Neuronal stem cell (in vitro differentiated cells): Measurements from ENCODE around the gene TGM5.

Experiments
- DNase-seq: peaks from one replicate; pipeline ENCODE4 v3.0.0-alpha.2; 2013; ENCODE audit warnings: low spot score
- H2AFZ ChIP-seq: one replicate; pipeline ENCODE4 v1.6.1; 2013; ENCODE audit warnings: mild to moderate bottlenecking, low read length, inconsistent platforms
- H2AK5ac ChIP-seq: 2 replicates; pipeline ENCODE4 v1.6.1; 2013; ENCODE audit warnings: low read depth, mild to moderate bottlenecking, inconsistent platforms, low read length, moderate library complexity, mixed read lengths
- H2BK120ac ChIP-seq: 2 replicates; pipeline ENCODE4 v1.6.1; 2013; ENCODE audit warnings: low read depth, mild to moderate bottlenecking, inconsistent platforms, low read length, moderate library complexity, mixed read lengths
- H2BK12ac ChIP-seq: one replicate; pipeline ENCODE4 v1.6.1; 2013; ENCODE audit warnings: low read length, inconsistent platforms
- H2BK15ac ChIP-seq: 2 replicates; pipeline ENCODE4 v1.6.1; 2013; ENCODE audit warnings: mild to moderate bottlenecking, low read length, inconsistent platforms, mixed read lengths
- H2BK5ac ChIP-seq: one replicate; pipeline ENCODE4 v1.6.1; 2013; ENCODE audit warnings: inconsistent platforms, mild to moderate bottlenecking, low read length, moderate library complexity
- H3K14ac ChIP-seq: one replicate; pipeline ENCODE4 v1.6.1; 2013; ENCODE audit warnings: low read length, inconsistent platforms
- H3K18ac ChIP-seq: 2 replicates; pipeline ENCODE4 v1.6.1; 2013; ENCODE audit warnings: low read length, inconsistent platforms
- H3K23ac ChIP-seq: 2 replicates; pipeline ENCODE4 v1.6.1; 2013; ENCODE audit warnings: low read depth, mild to moderate bottlenecking, mixed read lengths, low read length, inconsistent platforms; ENCODE audit not compliant: poor library complexity
- H3K27ac ChIP-seq: replicated peaks from 3 replicates; pipeline ENCODE4 v1.5.1; 2013; ENCODE audit warnings: low read length, inconsistent platforms
- H3K27me3 ChIP-seq, 3 experiments: 2 replicates each; pipeline ENCODE4 v1.6.1; 2013; ENCODE audit warnings: low read length in 3 of 3, mild to moderate bottlenecking in 2 of 3, inconsistent platforms in 1 of 3, low read depth in 1 of 3, mixed read lengths in 1 of 3, moderate library complexity in 1 of 3; ENCODE audit not compliant: control insufficient read depth in 3 of 3, insufficient read depth in 3 of 3
- H3K36me3 ChIP-seq, 2 donors: replicated peaks in 1 of 2; 2 replicates each; pipeline ENCODE4 v1.6.1; 2013; ENCODE audit warnings: low read length in 2 of 2; ENCODE audit not compliant: control insufficient read depth in 2 of 2, insufficient read depth in 2 of 2
- H3K4ac ChIP-seq: 2 replicates; pipeline ENCODE4 v1.6.1; 2013; ENCODE audit warnings: inconsistent platforms, mild to moderate bottlenecking, low read length, moderate library complexity
- H3K4me1 ChIP-seq, 2 donors: 1 replicate in 1 of 2; 2 replicates in 1 of 2; pipeline ENCODE4 v1.6.1; 2013; ENCODE audit warnings: low read length in 2 of 2, low read depth in 1 of 2; ENCODE audit not compliant: control insufficient read depth in 2 of 2, insufficient read depth in 1 of 2
- H3K4me2 ChIP-seq: one replicate; pipeline ENCODE4 v1.6.1; 2013; ENCODE audit warnings: mild to moderate bottlenecking, low read length, inconsistent platforms; ENCODE audit not compliant: insufficient read depth, poor library complexity, severe bottlenecking
- H3K4me3 ChIP-seq, 2 donors: 2 replicates each; pipeline ENCODE4 v1.5.1; 2013; ENCODE audit warnings: low read length in 2 of 2, mild to moderate bottlenecking in 2 of 2, inconsistent platforms in 1 of 2, moderate library complexity in 1 of 2
- H3K79me1 ChIP-seq: one replicate; pipeline ENCODE4 v1.6.1; 2013; ENCODE audit warnings: low read depth, mild to moderate bottlenecking, inconsistent platforms, low read length, moderate library complexity
- H3K9ac ChIP-seq: one replicate; pipeline ENCODE4 v1.6.1; 2013; ENCODE audit warnings: mild to moderate bottlenecking, low read depth, low read length, inconsistent platforms; ENCODE audit not compliant: poor library complexity
- H3K9me3 ChIP-seq, 2 donors: replicated peaks in 1 of 2; 2 replicates each; pipeline versions ENCODE3 to v1.6.1; 2013; ENCODE audit warnings: low read length in 2 of 2, mild to moderate bottlenecking in 2 of 2, inconsistent platforms in 1 of 2, low read depth in 1 of 2, mixed read lengths in 1 of 2, moderate library complexity in 1 of 2; ENCODE audit not compliant: control insufficient read depth in 2 of 2, insufficient read depth in 1 of 2
- H4K8ac ChIP-seq: one replicate; pipeline ENCODE4 v1.6.1; 2013; ENCODE audit warnings: low read depth, mild to moderate bottlenecking, inconsistent platforms, low read length, moderate library complexity
- H4K91ac ChIP-seq: one replicate; pipeline ENCODE4 v1.6.1; 2013; ENCODE audit warnings: low read length, low read depth, mild to moderate bottlenecking, inconsistent platforms; ENCODE audit not compliant: poor library complexity
- WGBS, 2 donors: extraction: QIAGEN DNeasy Blood & Tissue Kit; methylation state at CpG; one replicate each; pipeline ENCODE4 v1.1.7; 2013; ENCODE audit warnings: missing lambda C conversion rate in 2 of 2, mixed read lengths in 1 of 2; ENCODE audit not compliant: insufficient read length in 2 of 2, insufficient replicate concordance in 1 of 2; ENCODE audit errors: extremely low coverage in 2 of 2; 5-methylcytosine and 5-hydroxymethylcytosine counted together

TGM5 gene

DNA sequence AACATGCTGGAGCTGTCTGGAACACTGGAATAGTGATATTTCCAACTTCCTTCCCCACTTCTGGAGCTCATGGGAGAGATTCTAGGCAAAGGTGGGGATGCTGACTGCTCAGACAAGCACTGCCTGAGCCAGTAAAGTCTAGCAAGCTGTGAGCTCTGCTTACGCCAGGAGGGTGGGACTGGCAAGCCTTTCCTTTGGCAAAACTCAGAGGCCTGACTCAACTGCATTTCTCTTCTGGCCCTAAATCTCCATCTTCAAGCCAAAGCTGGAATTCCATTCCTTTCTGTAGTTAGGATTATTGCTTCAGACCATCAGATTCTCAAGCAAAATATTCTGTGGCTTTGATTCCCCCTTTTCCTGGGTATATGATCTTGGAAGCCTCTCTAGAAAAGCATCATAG is 25.6 kb downstream of the TGM5 start:
- Histone ChIP-seq H2BK12ac (no peak overlapping the region), H3K79me1 (no peaks in the 10 kb centered on the region), H3K4ac (no peak overlapping the region), H3K23ac (no peak overlapping the region), H3K27me3 (peaks cover 0 to 48% (median 0%) of the 10 kb centered on the region in 3 experiments), H2BK120ac (no peak overlapping the region), H4K91ac (no peak overlapping the region), H3K4me2 (no peak overlapping the region), H3K18ac (no peak overlapping the region), H3K27ac (no peak overlapping the region), H3K14ac (no peak overlapping the region), H3K4me3 (no peak overlapping the region), H3K9me3 (no peaks in the 10 kb centered on the region), H2BK5ac (no peak overlapping the region), H3K4me1 (peaks cover 0 to 8% of the 10 kb centered on the region in 2 donors), H3K9ac (no peak overlapping the region), H4K8ac (no peak overlapping the region), H3K36me3 (no peaks in the 10 kb centered on the region), H2AFZ (no peak overlapping the region), H2AK5ac (no peak overlapping the region), H2BK15ac (no peak overlapping the region)
- WGBS, 2 donors: no CpG with 5 or more reads among the region's 1 CpG
- DNase-seq: no peak

DNA sequence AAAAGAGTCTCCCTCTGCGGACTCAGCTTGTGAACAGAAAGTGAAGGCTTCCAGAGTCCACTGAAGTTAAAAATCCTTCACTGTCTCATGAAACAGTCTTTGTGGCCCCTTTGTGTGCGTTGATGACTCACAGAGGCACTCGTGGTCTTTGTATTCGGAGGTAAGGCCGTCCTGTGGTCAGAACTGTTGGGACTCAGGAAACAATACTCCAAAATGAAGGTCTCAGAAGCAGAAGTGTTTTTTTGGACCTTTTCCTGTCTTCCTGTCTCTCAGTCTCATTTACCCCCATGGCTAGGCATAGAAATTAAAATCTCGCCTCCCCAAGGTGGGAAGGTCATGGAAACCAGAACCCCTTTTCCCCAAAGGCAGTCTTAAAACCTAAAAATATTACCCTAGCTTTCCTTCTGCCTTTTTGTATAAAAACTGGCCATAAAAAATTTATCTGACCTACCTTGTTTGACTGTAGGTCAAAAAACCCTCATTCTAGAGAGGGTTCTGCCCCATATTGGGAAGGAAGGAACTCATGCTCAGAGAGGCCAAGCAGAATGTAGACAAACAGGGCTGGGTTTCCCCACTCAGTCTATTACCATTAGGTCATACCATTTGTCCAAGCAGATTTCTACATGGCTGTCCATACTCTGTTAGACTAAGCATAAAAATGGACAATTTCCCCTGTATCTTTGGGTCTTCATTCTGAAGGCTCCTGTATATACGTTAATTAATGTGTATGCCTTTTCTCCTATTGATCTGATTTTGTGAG is 26.8 kb downstream of the TGM5 start:
- Histone ChIP-seq H2BK12ac (no peak overlapping the region), H3K23ac (no peak overlapping the region), H3K27ac (no peak overlapping the region), H3K14ac (no peak overlapping the region), H3K27me3 (peaks cover 0 to 39% (median 0%) of the 10 kb centered on the region in 3 experiments), H3K4me2 (no peak overlapping the region), H3K79me1 (no peaks in the 10 kb centered on the region), H4K8ac (no peak overlapping the region), H3K36me3 (no peaks in the 10 kb centered on the region), H2AFZ (peak overlapping the region; percentile 18), H3K4me1 (peaks cover 0 to 8% of the 10 kb centered on the region in 2 donors), H3K9ac (no peak overlapping the region), H2BK5ac (no peak overlapping the region), H2BK120ac (no peak overlapping the region), H2BK15ac (no peak overlapping the region), H3K4me3 (no peak overlapping the region), H4K91ac (no peak overlapping the region), H3K18ac (no peak overlapping the region), H3K9me3 (no peaks in the 10 kb centered on the region), H3K4ac (no peak overlapping the region), H2AK5ac (no peak overlapping the region)
- no CpG with 5 or more reads among the region's 7 CpGs for WGBS, 2 donors
- no peak for DNase-seq

DNA sequence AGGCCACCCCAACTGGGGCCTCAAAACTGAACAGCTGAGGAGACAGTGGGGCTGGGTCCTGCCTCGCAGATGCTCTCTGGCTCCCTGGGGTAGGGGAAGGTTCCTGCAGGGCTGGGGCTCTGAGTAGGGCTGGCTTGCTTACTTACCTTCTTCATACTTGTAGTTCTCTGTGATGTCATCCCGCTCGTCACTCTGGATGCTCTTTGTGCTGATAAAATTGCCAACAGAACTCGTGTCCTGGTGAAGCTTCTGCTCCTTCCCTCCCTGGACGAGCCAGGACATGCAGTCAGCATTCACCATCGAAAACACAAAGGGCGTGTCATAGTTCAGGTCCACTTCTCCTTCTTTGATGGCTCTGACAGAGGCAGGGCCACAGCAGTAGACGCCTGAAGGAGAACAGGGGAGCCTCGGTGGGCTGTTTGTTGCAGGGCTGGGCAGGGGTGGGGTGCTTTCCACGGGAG is 28.0 kb downstream of the TGM5 start:
- Histone ChIP-seq H2BK5ac (no peak overlapping the region), H3K79me1 (no peaks in the 10 kb centered on the region), H3K4me3 (no peak overlapping the region), H3K9me3 (no peaks in the 10 kb centered on the region), H2BK15ac (no peak overlapping the region), H4K8ac (no peak overlapping the region), H2AFZ (peak overlapping the region; percentile 32), H3K9ac (no peak overlapping the region), H3K4me1 (peaks cover 0 to 8% of the 10 kb centered on the region in 2 donors), H2BK12ac (no peak overlapping the region), H3K36me3 (no peaks in the 10 kb centered on the region), H3K23ac (no peak overlapping the region), H4K91ac (no peak overlapping the region), H3K14ac (no peak overlapping the region), H3K27me3 (peaks cover 0 to 42% (median 0%) of the 10 kb centered on the region in 3 experiments), H2AK5ac (no peak overlapping the region), H3K18ac (no peak overlapping the region), H3K27ac (no peak overlapping the region), H2BK120ac (no peak overlapping the region), H3K4ac (no peak overlapping the region), H3K4me2 (no peak overlapping the region)
- WGBS, 2 donors: no CpG with 5 or more reads among the region's 10 CpGs
- no peak for DNase-seq

DNA sequence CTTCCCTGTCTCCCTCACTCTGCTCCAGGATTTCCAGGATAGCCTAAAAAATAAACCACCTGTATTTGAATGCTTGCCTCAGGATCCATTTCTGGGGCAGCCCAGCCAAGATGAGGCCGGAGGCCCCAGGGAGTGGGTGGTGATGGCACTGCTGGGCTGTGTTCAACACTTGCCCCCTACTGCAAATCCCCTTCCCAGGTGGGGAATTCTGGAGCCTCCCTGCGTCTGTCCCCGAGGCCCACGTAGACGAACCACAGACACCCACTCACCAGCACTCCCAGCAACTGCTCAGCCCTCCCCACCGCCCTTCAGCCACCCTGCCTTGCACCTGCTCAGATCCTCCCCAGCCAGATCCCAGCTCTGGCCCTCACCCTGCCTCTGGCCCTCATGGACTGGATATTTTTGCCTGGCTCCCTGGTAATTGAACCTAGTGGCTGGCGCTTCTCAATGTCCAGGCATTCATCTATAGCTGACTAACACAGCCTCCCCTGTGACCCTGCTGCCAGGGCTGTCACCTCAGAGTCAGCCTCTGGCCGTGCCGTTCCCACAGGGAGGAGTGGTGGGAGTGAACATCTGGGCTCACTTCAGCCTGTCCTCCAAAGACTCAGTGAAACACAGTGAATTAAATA is 28.8 kb downstream of the TGM5 start:
- Histone ChIP-seq H3K4me2 (no peak overlapping the region), H3K9me3 (no peaks in the 10 kb centered on the region), H3K36me3 (no peaks in the 10 kb centered on the region), H2BK12ac (no peak overlapping the region), H3K27me3 (peaks cover 0 to 41% (median 0%) of the 10 kb centered on the region in 3 experiments), H3K79me1 (no peaks in the 10 kb centered on the region), H2BK120ac (no peak overlapping the region), H3K14ac (no peak overlapping the region), H3K4me1 (peaks cover 0 to 8% of the 10 kb centered on the region in 2 donors), H3K18ac (no peak overlapping the region), H3K4me3 (peak overlapping the region in 1 of 2 donors; percentile 56), H2BK5ac (no peak overlapping the region), H3K23ac (peak overlapping the region; percentile 10), H2AFZ (no peak overlapping the region), H3K4ac (no peak overlapping the region), H2AK5ac (no peak overlapping the region), H4K8ac (no peak overlapping the region), H3K27ac (no peak overlapping the region), H3K9ac (no peak overlapping the region), H2BK15ac (no peak overlapping the region), H4K91ac (no peak overlapping the region)
- no peak for DNase-seq
- no CpG with 5 or more reads among the region's 9 CpGs for WGBS, 2 donors
